Measurements from ENCODE around the gene TBC1D22A. TPM values are rescaled to one million over a fixed set of nuclear protein-coding genes. Genes with fewer than 3 reads are reported as not detected.

The TBC1D22A gene
- total and polyA plus RNA-seq, 10 of the 15 experiments (the other 5 are each of a cell fraction or from before 2014, with no cell fraction given) = 0.63 to 44.7 (median 27.4) TPM

- Histone ChIP-seq H3K4me3 (no peak overlapping the region), H4K20me1 (ENCODE audit: control insufficient read depth, insufficient read depth) (peaks cover 3% of the 10 kb centered on the region; the same call in 1 of the 2 replicates), H3K4me1 (ENCODE audit: control insufficient read depth, insufficient read depth, low read length) (no peaks in the 10 kb centered on the region), H3K36me3 (ENCODE audit: control insufficient read depth in 2 of 2, insufficient read depth in 2 of 2, low read length in 1 of 2) (peaks cover 3 to 23% of the 10 kb centered on the region in 2 experiments), H2AFZ (ENCODE audit: control insufficient read depth, low read depth, low read length) (no peak overlapping the region), H3K4me2 (ENCODE audit: control insufficient read depth, insufficient read depth) (no peak overlapping the region), H3K27ac (ENCODE audit: control insufficient read depth, insufficient read depth) (no peak overlapping the region), H3K27me3 (replicated peaks in 1 of 2; ENCODE audit: control insufficient read depth in 2 of 2, insufficient read depth in 2 of 2, low read length in 1 of 2) (no peaks in the 10 kb centered on the region), H3K9ac (ENCODE audit: control insufficient read depth, insufficient read depth, low read length) (no peak overlapping the region), H3K9me3 (replicated peaks; ENCODE audit: control insufficient read depth, insufficient read depth, low read length) (no peaks in the 10 kb centered on the region), H3K79me2 (ENCODE audit: control insufficient read depth, insufficient read depth, low read length) (no peaks in the 10 kb centered on the region)
- ChIA-PET RAD21 (ENCODE audit: unreplicated experiment) (no interaction called here), SMC1A (ENCODE audit: uncharacterized antibody, unreplicated experiment) (no interaction called here), CTCF (no interaction called here), POLR2A (no interaction called here)
- 97% methylated on average over 19 of the region's 19 CpGs for WGBS (ENCODE audit: insufficient coverage, insufficient replicate concordance, low lambda C conversion rate, missing lambda C conversion rate)
- in situ Hi-C loops (cut with MboI) (no loop called here), intact Hi-C loops (cut with micrococcal nuclease; ENCODE audit: unreplicated experiment) (no loop called here)
- FAIRE-seq (no peak), ATAC-seq (no peak), DNase-seq (ENCODE audit: low read depth, low spot score) (no peak)
- no TSS peak for BruUV-seq (replicated peaks)
- TF ChIP-seq TAF1 (IDR thresholded peaks at IDR 0.05; ENCODE audit: borderline replicate concordance, low read depth, low read length) (no peak), ATF2 (IDR thresholded peaks at IDR 0.05; ENCODE audit: low read length) (no peak)
Measured at GRCh38 chr22:46956498-46957215, 194.2 kb downstream of the TBC1D22A start.

- in situ Hi-C loops (cut with MboI) = no loop called here
- ATAC-seq = no peak
- WGBS (ENCODE audit: insufficient coverage, insufficient replicate concordance, low lambda C conversion rate, missing lambda C conversion rate) = 90% methylated on average over 12 of the region's 12 CpGs
- RAD21 ChIA-PET (ENCODE audit: unreplicated experiment) = no interaction called here
- Histone ChIP-seq H2AFZ (ENCODE audit: control insufficient read depth, low read depth, low read length) (no peak overlapping the region), H3K4me1 (ENCODE audit: control insufficient read depth, insufficient read depth, low read length) (no peaks in the 10 kb centered on the region), H3K36me3 (ENCODE audit: control insufficient read depth in 2 of 2, insufficient read depth in 2 of 2, low read length in 1 of 2) (peaks cover 0 to 18% of the 10 kb centered on the region in 2 experiments), H3K27me3 (replicated peaks in 1 of 2; ENCODE audit: control insufficient read depth in 2 of 2, insufficient read depth in 2 of 2, low read length in 1 of 2) (no peaks in the 10 kb centered on the region), H3K4me2 (ENCODE audit: control insufficient read depth, insufficient read depth) (no peak overlapping the region), H3K9ac (ENCODE audit: control insufficient read depth, insufficient read depth, low read length) (no peak overlapping the region), H3K9me3 (replicated peaks; ENCODE audit: control insufficient read depth, insufficient read depth, low read length) (no peaks in the 10 kb centered on the region), H3K27ac (ENCODE audit: control insufficient read depth, insufficient read depth) (no peak overlapping the region), H3K4me3 (no peak overlapping the region), H4K20me1 (ENCODE audit: control insufficient read depth, insufficient read depth) (peaks cover 3% of the 10 kb centered on the region; the same call in 1 of the 2 replicates), H3K79me2 (ENCODE audit: control insufficient read depth, insufficient read depth, low read length) (no peaks in the 10 kb centered on the region)
- FAIRE-seq = no peak
- TSS peak; percentile 21 for BruUV-seq (replicated peaks)
- SMC1A ChIA-PET (ENCODE audit: uncharacterized antibody, unreplicated experiment) = no interaction called here
- CTCF ChIA-PET = no interaction called here
- POLR2A ChIA-PET = no interaction called here
- intact Hi-C loops (cut with micrococcal nuclease; ENCODE audit: unreplicated experiment) = no loop called here
- DNase-seq (ENCODE audit: low read depth, low spot score) = no peak
- TF ChIP-seq ASH2L (IDR thresholded peaks at IDR 0.05; ENCODE audit: borderline replicate concordance, low read depth) (no peak), ATF3 (IDR thresholded peaks at IDR 0.05; ENCODE audit: borderline replicate concordance, extremely low read depth, low read depth, low read length) (no peak), SMC3 (IDR thresholded peaks at IDR 0.05; ENCODE audit: borderline replicate concordance, low read length) (no peak), ZNF592 (IDR thresholded peaks at IDR 0.05) (no peak)
Measured at GRCh38 chr22:46957521-46957920, 195.1 kb downstream of the TBC1D22A start.

All from GM12878 (cell line).